Measurements from ENCODE around the gene HSD17B1.

DNA sequence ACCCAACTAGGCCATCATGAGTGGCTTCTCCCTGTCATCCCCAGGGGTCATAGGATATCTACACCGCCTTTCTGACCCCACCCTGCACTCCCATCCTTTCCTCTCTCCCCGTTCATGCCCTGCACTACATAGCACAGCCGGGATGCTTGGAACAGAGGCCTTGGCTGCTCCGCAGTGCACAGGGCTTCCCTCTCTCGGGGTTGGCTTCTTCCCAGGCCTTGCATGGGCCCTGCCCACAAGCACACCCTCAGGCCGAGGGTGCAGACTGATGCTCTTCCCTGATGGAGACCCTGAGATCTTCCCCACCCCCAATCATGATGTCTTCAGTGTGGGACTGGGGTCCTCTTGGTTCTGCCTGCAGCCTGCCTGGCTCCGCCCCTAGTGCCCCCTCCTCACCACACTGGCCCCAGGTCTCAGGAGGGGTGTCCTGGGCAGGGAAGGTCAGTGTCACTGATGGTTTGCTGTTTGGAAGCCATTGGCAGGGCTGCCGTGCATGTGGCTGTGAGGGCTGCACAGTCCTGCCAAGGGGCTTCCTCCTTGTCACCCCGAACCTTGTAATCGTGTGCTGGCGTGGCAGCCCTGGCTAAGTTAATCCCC is 31.0 kb upstream of the HSD17B1 start:
- TF ChIP-seq TAF1 (IDR thresholded peaks at IDR 0.05; ENCODE audit: borderline replicate concordance, low read depth, low read length) (no peak), POLR2A (IDR thresholded peaks at IDR 0.05; ENCODE audit: low read depth, low read length) (no peak), POLR2AphosphoS5 (IDR thresholded peaks at IDR 0.05; ENCODE audit: low read depth, low read length) (no peak)
